Measurements from ENCODE around the gene TFDP2.

- TF ChIP-seq CTCF (IDR thresholded peaks at IDR 0.05 in 8 of 11, conservative IDR thresholded peaks at IDR 0.05 in 3 of 11) (no peak), POLR2A (IDR thresholded peaks at IDR 0.05) (no peak), POLR2AphosphoS5 (IDR thresholded peaks at IDR 0.05) (no peak)
Measured at GRCh38 chr3:142115867-142116668, 33.3 kb downstream of the TFDP2 start.
